Measurements from ENCODE around the gene FAM216B. TPM values are rescaled to one million over a fixed set of nuclear protein-coding genes. Genes with fewer than 3 reads are reported as not detected.

FAM216B gene
- total RNA-seq, 1 experiment from 2014 or later = not detected

DNA sequence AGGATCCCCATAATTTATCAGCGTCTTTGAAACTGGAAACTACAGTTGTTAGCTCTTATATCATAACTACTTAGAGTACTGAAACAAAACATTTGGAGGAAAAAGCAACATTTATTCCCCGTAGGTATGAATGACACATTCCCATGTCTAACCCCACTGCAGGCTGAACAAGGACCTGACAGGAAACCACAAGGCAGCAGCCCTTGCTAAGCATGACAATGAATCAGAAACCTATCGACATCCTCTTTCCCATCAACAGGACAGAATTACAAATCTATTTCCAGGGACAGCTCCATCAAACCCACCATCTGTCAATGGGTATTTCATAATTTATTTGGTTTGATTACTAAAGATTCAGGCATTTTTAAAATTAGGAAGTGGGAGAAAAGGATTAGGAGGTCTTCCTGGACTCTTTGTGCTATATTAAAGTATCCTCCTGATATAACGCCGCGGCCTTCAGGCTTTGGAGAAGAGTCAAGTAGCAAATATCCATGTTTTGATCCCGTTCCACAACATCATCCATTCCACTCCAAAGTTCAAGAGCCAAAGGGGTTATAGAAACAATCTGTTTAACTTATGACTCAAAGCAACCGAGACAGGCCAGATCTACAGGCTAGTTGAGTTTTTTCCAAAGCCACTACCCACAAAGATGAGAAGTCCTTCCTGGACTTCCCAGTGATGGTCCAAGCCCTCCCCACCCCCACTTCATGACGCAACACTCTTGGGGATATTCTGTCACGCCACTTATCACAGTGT, 51.1 kb downstream of the FAM216B start:
- Mint-ChIP-seq H3K4me3 (ENCODE audit: unreplicated experiment) (no peak overlapping the region), H3K4me1 (ENCODE audit: low read depth, unreplicated experiment) (peaks cover 9% of the 10 kb centered on the region), H3K27me3 (ENCODE audit: insufficient read depth, unreplicated experiment) (no peaks in the 10 kb centered on the region), H3K36me3 (ENCODE audit: insufficient read depth, unreplicated experiment) (no peaks in the 10 kb centered on the region), H3K9me3 (ENCODE audit: unreplicated experiment) (no peaks in the 10 kb centered on the region), H3K27ac (ENCODE audit: unreplicated experiment) (no peak overlapping the region)
- Histone ChIP-seq H3K27me3 (replicated peaks; ENCODE audit: control insufficient read depth, insufficient read depth, low read length) (no peaks in the 10 kb centered on the region), H3K4me1 (peaks cover 8% of the 10 kb centered on the region; the same call in 1 of the 2 replicates), H3K9me3 (no peaks in the 10 kb centered on the region), H3K4me3 (ENCODE audit: low read depth, low read length) (no peak overlapping the region), H3K36me3 (ENCODE audit: control insufficient read depth, insufficient read depth, low read length) (no peaks in the 10 kb centered on the region)
- TF ChIP-seq, protein P1, sequence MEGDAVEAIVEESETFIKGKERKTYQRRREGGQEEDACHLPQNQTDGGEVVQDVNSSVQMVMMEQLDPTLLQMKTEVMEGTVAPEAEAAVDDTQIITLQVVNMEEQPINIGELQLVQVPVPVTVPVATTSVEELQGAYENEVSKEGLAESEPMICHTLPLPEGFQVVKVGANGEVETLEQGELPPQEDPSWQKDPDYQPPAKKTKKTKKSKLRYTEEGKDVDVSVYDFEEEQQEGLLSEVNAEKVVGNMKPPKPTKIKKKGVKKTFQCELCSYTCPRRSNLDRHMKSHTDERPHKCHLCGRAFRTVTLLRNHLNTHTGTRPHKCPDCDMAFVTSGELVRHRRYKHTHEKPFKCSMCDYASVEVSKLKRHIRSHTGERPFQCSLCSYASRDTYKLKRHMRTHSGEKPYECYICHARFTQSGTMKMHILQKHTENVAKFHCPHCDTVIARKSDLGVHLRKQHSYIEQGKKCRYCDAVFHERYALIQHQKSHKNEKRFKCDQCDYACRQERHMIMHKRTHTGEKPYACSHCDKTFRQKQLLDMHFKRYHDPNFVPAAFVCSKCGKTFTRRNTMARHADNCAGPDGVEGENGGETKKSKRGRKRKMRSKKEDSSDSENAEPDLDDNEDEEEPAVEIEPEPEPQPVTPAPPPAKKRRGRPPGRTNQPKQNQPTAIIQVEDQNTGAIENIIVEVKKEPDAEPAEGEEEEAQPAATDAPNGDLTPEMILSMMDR (IDR thresholded peaks at IDR 0.05; ENCODE audit: insufficient read depth in 1 of 2, low read depth in 1 of 2, low read length in 1 of 2, severe bottlenecking in 1 of 2, unreplicated experiment in 1 of 2) = no peak
- peak in 1 of 2 experiments; percentile 11 for DNase-seq
- CTCF ChIA-PET = no interaction called here
- intact Hi-C loops (cut with micrococcal nuclease; ENCODE audit: unreplicated experiment) = no loop called here
- POLR2A ChIA-PET = no interaction called here
- no TSS peak for BruUV-seq (replicated peaks)

DNA sequence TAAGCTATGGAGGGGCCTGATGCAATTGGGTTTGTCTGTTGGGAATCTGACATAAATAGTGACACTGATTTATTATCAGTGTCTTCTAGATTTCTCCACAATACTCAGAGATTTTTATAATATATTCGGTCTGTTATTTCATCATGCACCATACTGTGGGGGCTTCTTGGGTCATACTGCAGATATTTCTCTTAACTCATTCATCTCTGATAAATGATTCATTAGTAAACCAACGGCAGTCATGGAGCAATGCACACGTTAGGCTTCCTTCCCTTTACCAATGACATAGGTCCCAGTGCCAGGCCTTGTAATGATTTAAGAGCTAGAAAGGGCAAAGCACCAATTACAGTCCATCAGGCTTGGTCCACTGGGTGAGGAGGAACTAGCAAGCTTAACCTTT, 53.6 kb downstream of the FAM216B start:
- H3K4me1 ChIP-seq = peaks cover 8% of the 10 kb centered on the region; the same call in 1 of the 2 replicates
- ChIA-PET POLR2A (no interaction called here), CTCF (no interaction called here)
- DNase-seq = no peak
- no peak overlapping the region for H3K4me3 Mint-ChIP-seq (ENCODE audit: unreplicated experiment)
- no peaks in the 10 kb centered on the region for H3K27me3 ChIP-seq (replicated peaks; ENCODE audit: control insufficient read depth, insufficient read depth, low read length)
- no peak overlapping the region for H3K4me3 ChIP-seq (ENCODE audit: low read depth, low read length)
- H3K27me3 Mint-ChIP-seq (ENCODE audit: insufficient read depth, unreplicated experiment) = peaks cover 3% of the 10 kb centered on the region
- TF ChIP-seq, protein P1 (IDR thresholded peaks at IDR 0.05; ENCODE audit: insufficient read depth in 1 of 2, low read depth in 1 of 2, low read length in 1 of 2, severe bottlenecking in 1 of 2, unreplicated experiment in 1 of 2) = no peak
- peaks cover 9% of the 10 kb centered on the region for H3K4me1 Mint-ChIP-seq (ENCODE audit: low read depth, unreplicated experiment)
- BruUV-seq (replicated peaks) = no TSS peak
- no peaks in the 10 kb centered on the region for H3K36me3 Mint-ChIP-seq (ENCODE audit: insufficient read depth, unreplicated experiment)
- intact Hi-C loops (cut with micrococcal nuclease; ENCODE audit: unreplicated experiment) = no loop called here
- H3K9me3 ChIP-seq = no peaks in the 10 kb centered on the region
- no peaks in the 10 kb centered on the region for H3K9me3 Mint-ChIP-seq (ENCODE audit: unreplicated experiment)
- no peaks in the 10 kb centered on the region for H3K36me3 ChIP-seq (ENCODE audit: control insufficient read depth, insufficient read depth, low read length)
- H3K27ac Mint-ChIP-seq (ENCODE audit: unreplicated experiment) = no peak overlapping the region

DNA sequence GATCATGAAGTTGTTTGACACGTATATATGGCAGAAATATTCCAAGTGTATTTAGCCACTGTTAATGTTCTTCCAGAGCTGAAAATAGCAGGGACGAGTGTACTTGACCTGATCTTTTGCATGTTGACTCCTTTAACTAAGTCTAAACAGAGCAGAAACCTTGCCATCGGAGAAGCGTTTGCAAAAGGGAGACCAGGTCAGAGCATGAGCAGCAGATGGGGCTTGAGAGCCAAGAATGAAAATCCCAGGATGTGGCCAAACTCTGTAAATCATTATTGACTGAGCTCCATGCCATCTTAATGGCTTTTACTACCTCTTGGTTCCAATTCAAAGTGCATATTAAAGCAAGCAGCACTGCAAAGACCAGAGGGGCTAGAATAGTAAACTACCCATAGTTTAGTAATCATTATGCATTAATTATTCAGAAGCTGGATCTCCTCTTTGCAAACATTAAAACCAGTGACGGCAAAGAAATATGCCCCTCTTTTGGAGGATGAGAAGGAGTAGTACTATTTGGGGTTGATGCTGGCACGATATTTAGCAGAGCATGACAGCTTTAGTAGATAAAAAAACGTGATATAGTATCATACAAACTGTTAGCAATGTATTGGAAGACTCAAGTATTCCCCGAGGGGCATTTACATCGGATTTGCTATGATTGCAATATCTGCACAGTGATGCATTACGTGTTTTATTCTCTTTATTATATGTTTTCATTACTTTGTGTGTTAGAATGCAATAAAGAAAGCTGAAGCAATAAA, 55.7 kb downstream of the FAM216B start:
- Histone ChIP-seq H3K27me3 (replicated peaks; ENCODE audit: control insufficient read depth, insufficient read depth, low read length) (no peaks in the 10 kb centered on the region), H3K36me3 (ENCODE audit: control insufficient read depth, insufficient read depth, low read length) (no peaks in the 10 kb centered on the region), H3K9me3 (no peaks in the 10 kb centered on the region), H3K4me1 (peaks cover 8% of the 10 kb centered on the region; the same call in 1 of the 2 replicates), H3K4me3 (ENCODE audit: low read depth, low read length) (no peak overlapping the region)
- Mint-ChIP-seq H3K27ac (ENCODE audit: unreplicated experiment) (no peak overlapping the region), H3K27me3 (ENCODE audit: insufficient read depth, unreplicated experiment) (peaks cover 6% of the 10 kb centered on the region), H3K4me1 (ENCODE audit: low read depth, unreplicated experiment) (peaks cover 9% of the 10 kb centered on the region), H3K9me3 (ENCODE audit: unreplicated experiment) (no peaks in the 10 kb centered on the region), H3K36me3 (ENCODE audit: insufficient read depth, unreplicated experiment) (no peaks in the 10 kb centered on the region), H3K4me3 (ENCODE audit: unreplicated experiment) (no peak overlapping the region)
- ChIA-PET CTCF (interaction anchor here (0.8 to 1.5 kb wide), 5 partner anchors 40 to 318 kb away, joined by 3 to 13 read pairs (median 4); no protein-coding TSS in a partner anchor), POLR2A (no interaction called here)
- TF ChIP-seq, protein P1 (IDR thresholded peaks at IDR 0.05; ENCODE audit: insufficient read depth in 1 of 2, low read depth in 1 of 2, low read length in 1 of 2, severe bottlenecking in 1 of 2, unreplicated experiment in 1 of 2) = peak; percentile 38 to 52
- DNase-seq = peak; percentile 52 to 59
- intact Hi-C loops (cut with micrococcal nuclease; ENCODE audit: unreplicated experiment) = loop anchor here (1.0 kb wide), 1 partner anchor 295 kb away; no protein-coding TSS in a partner anchor
- BruUV-seq (replicated peaks) = no TSS peak
